CD4-positive, alpha-beta T cell (primary cell): ENCODE results near the gene KMO. TPM values are rescaled to one million over a fixed set of nuclear protein-coding genes. Genes with fewer than 3 reads are reported as not detected.

Experiments
- ATAC-seq: fragments of 200-7000 bp; cut with Tn5 transposase; one replicate; pipeline ENCODE4 v1.10.0; 2022; ENCODE audit warnings: mild to moderate bottlenecking; ENCODE audit not compliant: poor library complexity
- CTCF ChIA-PET: fragments of 350-600 bp; sonication (Branson Sonifier 250); formaldehyde crosslinking; loops from one replicate; lab custom pipeline; 2021; ENCODE audit warnings: antibody characterized with exemption, inconsistent platforms; lab: Charles Lee
- POLR2A ChIA-PET: fragments of 350-600 bp; sonication (Branson Sonifier 250); formaldehyde crosslinking; loops from one replicate; lab custom pipeline; 2021; ENCODE audit warnings: antibody characterized with exemption, inconsistent platforms; lab: Charles Lee
- DNase-seq, 14 experiments: peaks; one replicate each; pipeline ENCODE4 v3.0.0-alpha.2; 2013 to 2020; ENCODE audit warnings: mixed read lengths in 2 of 14
- H3K27ac ChIP-seq, 2 donors: one replicate each; pipeline versions ENCODE4 v1.5.1 to v1.7.0; 2013; ENCODE audit warnings: low read length in 2 of 2, low read depth in 1 of 2, mild to moderate bottlenecking in 1 of 2
- H3K27me3 ChIP-seq, 2 experiments: 1 replicate in 1 of 2; 2 replicates in 1 of 2; pipeline versions ENCODE4 v1.6.1 to v1.7.0; 2013; ENCODE audit warnings: low read length in 2 of 2, control low read depth in 1 of 2, mild to moderate bottlenecking in 1 of 2, moderate library complexity in 1 of 2; ENCODE audit not compliant: insufficient read depth in 2 of 2, control insufficient read depth in 1 of 2
- H3K36me3 ChIP-seq: one replicate; pipeline ENCODE4 v1.6.1; 2013; ENCODE audit warnings: low read length, control low read depth; ENCODE audit not compliant: insufficient read depth
- H3K4me1 ChIP-seq: one replicate; pipeline ENCODE4 v1.6.1; 2013; ENCODE audit warnings: low read length, control low read depth; ENCODE audit not compliant: insufficient read depth
- H3K4me3 ChIP-seq: one replicate; pipeline ENCODE4 v1.5.1; 2013; ENCODE audit warnings: mild to moderate bottlenecking, low read length, moderate library complexity
- H3K9me3 ChIP-seq, 2 experiments: 1 replicate in 1 of 2; 2 replicates in 1 of 2; pipeline versions ENCODE4 v1.6.1 to v1.7.0; 2013; ENCODE audit warnings: low read length in 2 of 2, mild to moderate bottlenecking in 2 of 2, control low read depth in 1 of 2, moderate library complexity in 1 of 2; ENCODE audit not compliant: control insufficient read depth in 1 of 2, insufficient read depth in 1 of 2
- H3K27ac Mint-ChIP-seq: one replicate; pipeline ENCODE4 v1.8.0; 2020; ENCODE audit warnings: mixed read lengths
- H3K27me3 Mint-ChIP-seq: one replicate; pipeline ENCODE4 v1.8.0; 2021; ENCODE audit warnings: mixed read lengths
- H3K36me3 Mint-ChIP-seq: one replicate; pipeline ENCODE4 v1.8.0; 2021; ENCODE audit warnings: low read depth, mixed read lengths
- H3K4me1 Mint-ChIP-seq: one replicate; pipeline ENCODE4 v1.8.0; 2021; ENCODE audit warnings: low read depth, mixed read lengths
- H3K4me3 Mint-ChIP-seq: one replicate; pipeline ENCODE4 v1.8.0; 2020; ENCODE audit warnings: mild to moderate bottlenecking, mixed read lengths
- H3K9me3 Mint-ChIP-seq: one replicate; pipeline ENCODE4 v1.8.0; 2020; ENCODE audit warnings: mixed read lengths
- intact Hi-C, 2 experiments: fragments of 100-400 bp; cut with DNase I in 1 of 2; cut with micrococcal nuclease in 1 of 2; formaldehyde crosslinking; loops; one replicate each; pipeline versions ENCODE4 v1.15.1 to v1.9.0; 2023 to 2025; cut with DNase I, micrococcal nuclease
- total RNA-seq, 174 experiments: library from RNA in 2 of 174; stranded (reverse) in 2 of 174; gene quantifications; one replicate each; pipeline ENCODE4 v1.2.3 and lab custom pipeline; 2021 to 2026
- TF ChIP-seq, protein P1 (sequence below): fragments of 200-600 bp; IDR thresholded peaks from one replicate; pipeline ENCODE4 v1.8.0; 2022; ENCODE audit warnings: antibody characterized with exemption, mild to moderate bottlenecking

Gene KMO
- total RNA-seq, 2 experiments from 2014 or later = not detected

DNA sequence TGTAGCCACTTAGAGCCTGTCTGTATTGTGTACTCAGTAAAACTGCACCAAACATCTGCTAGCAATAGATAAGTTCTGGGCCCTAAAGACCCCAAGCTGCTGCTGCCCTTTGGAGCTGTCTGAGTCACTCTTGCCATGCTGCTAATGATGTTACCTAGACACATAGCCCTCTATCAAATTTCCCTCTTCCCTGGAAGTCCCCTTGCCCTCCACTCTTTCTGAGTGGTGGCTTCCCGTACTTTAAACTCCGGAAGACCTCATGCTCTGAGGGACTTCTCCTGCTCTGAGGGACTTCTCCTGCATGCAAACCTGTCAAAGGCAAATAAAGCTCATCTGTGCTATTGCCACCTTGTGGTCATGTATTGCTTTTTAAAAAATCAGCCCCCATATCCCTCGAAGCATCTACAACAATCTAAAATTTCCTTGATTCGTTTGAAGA, 46.6 kb upstream of the KMO start:
- POLR2A ChIA-PET = no interaction called here
- Histone ChIP-seq H3K27ac (no peak overlapping the region), H3K4me3 (no peak overlapping the region), H3K9me3 (no peaks in the 10 kb centered on the region), H3K36me3 (no peaks in the 10 kb centered on the region), H3K27me3 (no peaks in the 10 kb centered on the region), H3K4me1 (no peaks in the 10 kb centered on the region)
- H3K4me1 Mint-ChIP-seq = no peaks in the 10 kb centered on the region
- TF ChIP-seq, protein P1, sequence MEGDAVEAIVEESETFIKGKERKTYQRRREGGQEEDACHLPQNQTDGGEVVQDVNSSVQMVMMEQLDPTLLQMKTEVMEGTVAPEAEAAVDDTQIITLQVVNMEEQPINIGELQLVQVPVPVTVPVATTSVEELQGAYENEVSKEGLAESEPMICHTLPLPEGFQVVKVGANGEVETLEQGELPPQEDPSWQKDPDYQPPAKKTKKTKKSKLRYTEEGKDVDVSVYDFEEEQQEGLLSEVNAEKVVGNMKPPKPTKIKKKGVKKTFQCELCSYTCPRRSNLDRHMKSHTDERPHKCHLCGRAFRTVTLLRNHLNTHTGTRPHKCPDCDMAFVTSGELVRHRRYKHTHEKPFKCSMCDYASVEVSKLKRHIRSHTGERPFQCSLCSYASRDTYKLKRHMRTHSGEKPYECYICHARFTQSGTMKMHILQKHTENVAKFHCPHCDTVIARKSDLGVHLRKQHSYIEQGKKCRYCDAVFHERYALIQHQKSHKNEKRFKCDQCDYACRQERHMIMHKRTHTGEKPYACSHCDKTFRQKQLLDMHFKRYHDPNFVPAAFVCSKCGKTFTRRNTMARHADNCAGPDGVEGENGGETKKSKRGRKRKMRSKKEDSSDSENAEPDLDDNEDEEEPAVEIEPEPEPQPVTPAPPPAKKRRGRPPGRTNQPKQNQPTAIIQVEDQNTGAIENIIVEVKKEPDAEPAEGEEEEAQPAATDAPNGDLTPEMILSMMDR = peak; percentile 17
- intact Hi-C loops = no loop called here
- no peak for DNase-seq
- H3K36me3 Mint-ChIP-seq = no peaks in the 10 kb centered on the region
- H3K4me3 Mint-ChIP-seq = no peak overlapping the region
- no peak overlapping the region for H3K27ac Mint-ChIP-seq
- peaks cover 8% of the 10 kb centered on the region for H3K27me3 Mint-ChIP-seq
- no peak for ATAC-seq
- CTCF ChIA-PET = no interaction called here
- H3K9me3 Mint-ChIP-seq = no peaks in the 10 kb centered on the region

- H3K27me3 Mint-ChIP-seq = no peaks in the 10 kb centered on the region
- ATAC-seq (no peak), DNase-seq (no peak)
- TF ChIP-seq, protein P1 = no peak
- Histone ChIP-seq H3K27ac (no peak overlapping the region), H3K36me3 (no peaks in the 10 kb centered on the region), H3K27me3 (no peaks in the 10 kb centered on the region), H3K4me1 (no peaks in the 10 kb centered on the region), H3K4me3 (no peak overlapping the region), H3K9me3 (no peaks in the 10 kb centered on the region)
- H3K9me3 Mint-ChIP-seq = no peaks in the 10 kb centered on the region
- H3K36me3 Mint-ChIP-seq = peaks cover 5% of the 10 kb centered on the region
- no peak overlapping the region for H3K27ac Mint-ChIP-seq
- no peak overlapping the region for H3K4me3 Mint-ChIP-seq
- H3K4me1 Mint-ChIP-seq = no peaks in the 10 kb centered on the region
- ChIA-PET POLR2A (no interaction called here), CTCF (no interaction called here)
- intact Hi-C loops = no loop called here
Measured at GRCh38 chr1:241488739-241489138, 43.4 kb upstream of the KMO start.

- intact Hi-C loops = no loop called here
- no peaks in the 10 kb centered on the region for H3K9me3 ChIP-seq
- no peaks in the 10 kb centered on the region for H3K4me1 ChIP-seq
- Mint-ChIP-seq H3K9me3 (no peaks in the 10 kb centered on the region), H3K27me3 (no peaks in the 10 kb centered on the region), H3K36me3 (peaks cover 65% of the 10 kb centered on the region), H3K4me3 (no peak overlapping the region), H3K4me1 (no peaks in the 10 kb centered on the region), H3K27ac (no peak overlapping the region)
- CTCF ChIA-PET = no interaction called here
- H3K27ac ChIP-seq = no peak overlapping the region
- DNase-seq (no peak), ATAC-seq (no peak)
- no peak overlapping the region for H3K4me3 ChIP-seq
- peaks cover 49% of the 10 kb centered on the region for H3K36me3 ChIP-seq
- POLR2A ChIA-PET = no interaction called here
- TF ChIP-seq, protein P1 = no peak
- no peaks in the 10 kb centered on the region for H3K27me3 ChIP-seq
Measured at GRCh38 chr1:241495741-241496140, 36.4 kb upstream of the KMO start.
